ENCODE measurements around the gene GMPPB. TPM values are rescaled to one million over a fixed set of nuclear protein-coding genes. Genes with fewer than 3 reads are reported as not detected.
"Not testable (repeated sequence)": the region's sequence is repeated elsewhere in the genome, so short reads cannot be mapped to it uniquely, and the experiment has no call there.

GMPPB gene
- total and polyA plus RNA-seq, 9 of the 15 experiments (the other 6 are each of a cell fraction or from before 2014, with no cell fraction given) = 0.53 to 17.4 (median 8.1) TPM

GRCh38 chr3:49699281-49699979 is 24.3 kb downstream of the GMPPB start (continued):
- TF ChIP-seq MYNN (IDR thresholded peaks at IDR 0.05) (no peak), MYNN (CRISPR knock-in tag; IDR thresholded peaks at IDR 0.05) (no peak), ZNF551 (CRISPR knock-in tag; IDR thresholded peaks at IDR 0.05) (no peak), NFYB (IDR thresholded peaks at IDR 0.05; ENCODE audit: extremely low read depth, insufficient read length) (no peak), TAF1 (IDR thresholded peaks at IDR 0.05; ENCODE audit: control insufficient read depth, extremely low read depth, insufficient read depth, low read length, severe bottlenecking) (no peak), RERE (CRISPR knock-in tag; IDR thresholded peaks at IDR 0.05; ENCODE audit: borderline replicate concordance) (no peak)

DNA sequence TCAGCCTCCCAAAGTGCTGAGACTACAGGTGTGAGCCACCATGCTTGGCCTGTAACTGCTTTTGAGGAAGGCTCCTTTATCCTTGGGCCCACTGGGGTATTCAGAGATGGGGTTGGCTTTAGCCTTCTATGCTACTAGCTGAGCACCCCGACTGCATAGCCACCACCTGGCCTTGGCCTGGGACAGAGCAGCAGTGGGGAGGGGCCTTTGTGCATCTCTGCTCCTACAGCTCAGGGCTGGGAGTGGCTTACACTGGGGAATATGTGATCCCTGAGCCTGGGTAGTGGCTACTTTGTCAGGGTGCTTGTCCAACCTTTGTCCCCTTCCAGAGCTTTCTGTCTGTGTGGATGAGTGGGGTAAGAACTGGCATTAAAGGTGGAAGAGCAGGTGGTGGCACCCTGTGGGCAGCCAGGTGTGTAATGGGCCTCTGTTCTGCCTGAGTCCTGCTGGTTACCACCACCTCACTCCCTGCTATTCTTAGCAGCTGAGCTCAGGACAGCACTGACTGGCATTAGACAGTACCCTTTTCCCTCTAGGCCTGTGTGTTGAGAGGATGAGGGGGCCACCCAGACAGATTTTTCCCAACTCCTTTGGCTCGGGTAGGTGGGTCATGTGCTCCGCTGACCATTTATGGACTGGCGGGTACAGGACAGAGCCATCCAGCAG is 28.3 kb downstream of the GMPPB start:
- H3K27me3 ChIP-seq (ENCODE audit: control insufficient read depth in 2 of 2, insufficient read depth in 2 of 2, low read length in 2 of 2); H3K4me2 ChIP-seq (ENCODE audit: insufficient read depth, low read length); H2AFZ ChIP-seq (ENCODE audit: low read depth, low read length); H3K27ac ChIP-seq (ENCODE audit: extremely low read depth, low read depth, low read length); DNase-seq (ENCODE audit: extremely low read depth in 1 of 4, low spot score in 3 of 4); H3K4me3 ChIP-seq; in situ Hi-C loops (cut with MboI); H3K9me1 ChIP-seq (ENCODE audit: control insufficient read depth, insufficient read depth, low read length); intact Hi-C loops (cut with micrococcal nuclease); H3K9me3 ChIP-seq (replicated peaks; ENCODE audit: control insufficient read depth, insufficient read depth, low read depth, low read length); H3K9ac ChIP-seq (ENCODE audit: insufficient read depth in 1 of 2, low read depth in 2 of 2, low read length in 2 of 2); BruUV-seq (replicated peaks); H4K20me1 ChIP-seq (replicated peaks; ENCODE audit: control insufficient read depth, insufficient read depth, low read length); CTCF ChIA-PET (ENCODE audit: low intra/inter-chr PET ratio): not testable (repeated sequence)
- H3K4me1 ChIP-seq (replicated peaks in 1 of 2; ENCODE audit: control insufficient read depth in 2 of 2, insufficient read depth in 2 of 2, low read length in 2 of 2) = peaks cover 0 to 14% of the 10 kb centered on the region in 2 experiments; a peak in 4 of 5 replicates
- FAIRE-seq (peak; percentile 63), ATAC-seq (peak; percentile 64)
- H3K36me3 ChIP-seq (ENCODE audit: control insufficient read depth, insufficient read depth, low read length) = peaks cover 31% of the 10 kb centered on the region; the same call in 2 of the 3 replicates
- 100% methylated on average over 3 of the region's 4 CpGs for WGBS (ENCODE audit: insufficient coverage, low coverage, missing lambda C conversion rate)
- POLR2A ChIA-PET = interaction anchor here (0.6 kb wide), 1 partner anchor 194 kb away, joined by 3 read pairs; no protein-coding TSS in a partner anchor
- H3K79me2 ChIP-seq (ENCODE audit: control insufficient read depth, insufficient read depth, low read length) = peaks cover 16% of the 10 kb centered on the region

All from K562 (cell line).